Loucy (cell line): ENCODE results near the gene FAR2.

Source experiments
- H2AFZ ChIP-seq: fragments of 200-600 bp; sonication (generic); 2 replicates; pipeline ENCODE4 v1.6.0; 2016; ENCODE audit warnings: antibody characterized with exemption, mild to moderate bottlenecking, low read length, moderate library complexity
- H3F3A ChIP-seq: fragments of 200-600 bp; 2 replicates; pipeline ENCODE4 v1.6.0; 2016; ENCODE audit warnings: antibody characterized with exemption, low read depth, mild to moderate bottlenecking
- H3K27me3 ChIP-seq: fragments of 200-600 bp; sonication (generic); 2 replicates; pipeline ENCODE4 v1.6.1; 2014; ENCODE audit warnings: low read length, mild to moderate bottlenecking; ENCODE audit not compliant: insufficient read depth, poor library complexity, severe bottlenecking
- H3K36me3 ChIP-seq: fragments of 200-600 bp; sonication (generic); 2 replicates; pipeline ENCODE4 v1.6.1; 2016; ENCODE audit warnings: low read length; ENCODE audit not compliant: insufficient read depth
- H3K4me1 ChIP-seq: fragments of 200-600 bp; sonication (generic); 2 replicates; pipeline ENCODE4 v1.5.1; 2014; ENCODE audit warnings: low read length, mild to moderate bottlenecking; ENCODE audit not compliant: insufficient read depth, poor library complexity, severe bottlenecking
- H3K4me2 ChIP-seq: fragments of 200-600 bp; sonication (generic); 2 replicates; pipeline ENCODE4 v1.6.0; 2014; ENCODE audit warnings: antibody characterized with exemption, low read length, low read depth, mild to moderate bottlenecking; ENCODE audit not compliant: poor library complexity, severe bottlenecking
- H3K4me3 ChIP-seq: fragments of 200-600 bp; sonication (generic); 2 replicates; pipeline ENCODE4 v1.5.1; 2014; ENCODE audit warnings: low read length, mild to moderate bottlenecking, mixed read lengths; ENCODE audit not compliant: poor library complexity, severe bottlenecking
- H3K79me2 ChIP-seq: fragments of 200-600 bp; sonication (generic); 2 replicates; pipeline ENCODE4 v1.6.1; 2014; ENCODE audit warnings: low read length; ENCODE audit not compliant: insufficient read depth
- H3K9ac ChIP-seq: fragments of 200-600 bp; sonication (generic); 2 replicates; pipeline ENCODE4 v1.6.0; 2014; ENCODE audit warnings: mild to moderate bottlenecking, low read depth, low read length, moderate library complexity; ENCODE audit not compliant: poor library complexity, severe bottlenecking
- H3K9me2 ChIP-seq: fragments of 200-600 bp; sonication (generic); replicated peaks from 2 replicates; pipeline ENCODE4 v1.6.1; 2016; ENCODE audit warnings: low read depth, low read length, mixed read lengths
- H3K9me3 ChIP-seq: fragments of 200-600 bp; sonication (generic); 2 replicates; pipeline ENCODE4 v1.6.1; 2014; ENCODE audit warnings: mild to moderate bottlenecking, antibody characterized with exemption, low read length, low read depth; ENCODE audit not compliant: insufficient read depth
- H4K20me1 ChIP-seq: fragments of 200-600 bp; sonication (generic); 2 replicates; pipeline ENCODE4 v1.6.0; 2014; ENCODE audit warnings: antibody characterized with exemption, low read length, mild to moderate bottlenecking; ENCODE audit not compliant: insufficient read depth, poor library complexity, severe bottlenecking
- EZH2phosphoT487 ChIP-seq: fragments of 200-600 bp; IDR thresholded peaks from 2 replicates; pipeline ENCODE4 v1.6.1; 2018; ENCODE audit warnings: antibody characterized with exemption, mild to moderate bottlenecking, moderate library complexity, borderline replicate concordance
- TF ChIP-seq, protein P1 (sequence below): fragments of 200-600 bp; sonication (generic); conservative IDR thresholded peaks from 2 replicates; pipeline ENCODE4 v1.5.1; 2014; ENCODE audit warnings: mild to moderate bottlenecking, antibody characterized with exemption, low read length

The FAR2 gene

DNA sequence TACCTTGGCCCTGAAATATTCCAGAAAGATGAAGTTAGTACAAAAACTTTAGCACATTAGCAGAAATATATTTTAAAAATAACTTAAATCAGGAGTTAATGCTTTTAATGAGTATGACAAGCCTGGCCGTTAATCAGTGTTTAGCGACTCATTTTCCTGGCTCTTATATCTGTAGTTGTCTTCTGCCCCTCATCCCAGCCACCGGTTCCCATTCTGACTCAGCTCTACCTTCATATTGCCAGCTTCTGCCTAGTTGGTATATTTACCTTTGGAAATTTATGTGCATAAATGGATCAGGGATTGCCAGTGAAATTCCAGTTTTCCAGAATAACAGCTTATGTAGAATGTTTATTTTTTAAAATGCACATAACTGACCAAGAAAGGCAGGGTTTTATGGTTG, 152.0 kb downstream of the FAR2 start:
- Histone ChIP-seq H3K4me3 (no peak overlapping the region), H3F3A (no peaks in the 10 kb centered on the region), H3K4me1 (no peaks in the 10 kb centered on the region), H3K36me3 (no peaks in the 10 kb centered on the region), H3K4me2 (no peak overlapping the region), H3K27me3 (no peaks in the 10 kb centered on the region), H3K9ac (no peak overlapping the region), H3K9me3 (no peaks in the 10 kb centered on the region), H4K20me1 (no peaks in the 10 kb centered on the region), H3K9me2 (no peaks in the 10 kb centered on the region), H2AFZ (no peak overlapping the region), H3K79me2 (no peaks in the 10 kb centered on the region)
- TF ChIP-seq, protein P1, sequence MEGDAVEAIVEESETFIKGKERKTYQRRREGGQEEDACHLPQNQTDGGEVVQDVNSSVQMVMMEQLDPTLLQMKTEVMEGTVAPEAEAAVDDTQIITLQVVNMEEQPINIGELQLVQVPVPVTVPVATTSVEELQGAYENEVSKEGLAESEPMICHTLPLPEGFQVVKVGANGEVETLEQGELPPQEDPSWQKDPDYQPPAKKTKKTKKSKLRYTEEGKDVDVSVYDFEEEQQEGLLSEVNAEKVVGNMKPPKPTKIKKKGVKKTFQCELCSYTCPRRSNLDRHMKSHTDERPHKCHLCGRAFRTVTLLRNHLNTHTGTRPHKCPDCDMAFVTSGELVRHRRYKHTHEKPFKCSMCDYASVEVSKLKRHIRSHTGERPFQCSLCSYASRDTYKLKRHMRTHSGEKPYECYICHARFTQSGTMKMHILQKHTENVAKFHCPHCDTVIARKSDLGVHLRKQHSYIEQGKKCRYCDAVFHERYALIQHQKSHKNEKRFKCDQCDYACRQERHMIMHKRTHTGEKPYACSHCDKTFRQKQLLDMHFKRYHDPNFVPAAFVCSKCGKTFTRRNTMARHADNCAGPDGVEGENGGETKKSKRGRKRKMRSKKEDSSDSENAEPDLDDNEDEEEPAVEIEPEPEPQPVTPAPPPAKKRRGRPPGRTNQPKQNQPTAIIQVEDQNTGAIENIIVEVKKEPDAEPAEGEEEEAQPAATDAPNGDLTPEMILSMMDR, result no peak
- TF ChIP-seq EZH2phosphoT487, result no peak

DNA sequence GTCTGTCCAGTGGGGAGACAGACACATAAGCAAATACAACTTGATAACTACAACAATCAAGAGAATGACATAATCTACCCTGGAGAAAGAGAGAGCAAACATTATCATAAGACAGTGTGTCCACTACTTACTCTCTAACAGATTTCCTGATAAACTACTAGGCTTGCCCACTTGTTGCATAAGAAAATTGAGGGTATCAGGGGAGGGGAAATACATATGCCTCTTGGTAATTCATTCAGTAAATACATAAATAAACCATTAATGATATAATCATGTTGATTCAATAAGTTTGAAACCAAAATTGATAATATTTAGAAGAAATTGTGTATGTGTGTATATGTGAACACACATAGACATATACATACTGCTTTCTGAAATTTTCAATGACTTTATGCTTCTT, 155.3 kb downstream of the FAR2 start:
- no peaks in the 10 kb centered on the region for H3K27me3 ChIP-seq
- no peaks in the 10 kb centered on the region for H3K79me2 ChIP-seq
- no peak overlapping the region for H3K4me3 ChIP-seq
- peaks cover 9% of the 10 kb centered on the region; the same call in 1 of the 2 replicates for H3K36me3 ChIP-seq
- TF ChIP-seq, protein P1, result no peak
- TF ChIP-seq EZH2phosphoT487, result no peak
- H3K9ac ChIP-seq, result no peak overlapping the region
- H3K9me3 ChIP-seq, result no peaks in the 10 kb centered on the region
- H4K20me1 ChIP-seq, result no peaks in the 10 kb centered on the region
- no peaks in the 10 kb centered on the region for H3F3A ChIP-seq
- H3K4me1 ChIP-seq, result no peaks in the 10 kb centered on the region
- no peak overlapping the region for H2AFZ ChIP-seq
- no peaks in the 10 kb centered on the region for H3K9me2 ChIP-seq
- no peak overlapping the region for H3K4me2 ChIP-seq

DNA sequence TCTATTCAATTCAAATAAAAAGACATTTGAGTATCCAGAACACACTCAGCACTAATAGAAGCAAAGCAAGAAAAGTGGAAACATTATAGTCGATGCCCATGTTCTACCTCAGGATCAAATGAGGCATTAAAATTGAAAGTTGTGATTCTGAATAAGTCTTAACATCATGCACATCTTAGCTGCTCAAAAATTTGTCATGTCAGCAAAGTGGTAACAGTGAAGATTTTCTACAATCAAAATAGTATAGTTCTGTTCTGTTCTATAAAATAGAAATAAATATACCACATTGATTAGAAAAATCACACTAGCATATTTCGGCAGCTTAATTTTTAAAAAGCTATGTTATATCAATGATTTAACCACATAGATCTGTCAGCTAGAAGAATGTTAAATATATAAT, 157.2 kb downstream of the FAR2 start:
- H3K9ac ChIP-seq, result no peak overlapping the region
- no peaks in the 10 kb centered on the region for H3K9me2 ChIP-seq
- H3K4me2 ChIP-seq, result no peak overlapping the region
- H4K20me1 ChIP-seq, result no peaks in the 10 kb centered on the region
- no peak overlapping the region for H3K4me3 ChIP-seq
- H2AFZ ChIP-seq, result no peak overlapping the region
- H3K27me3 ChIP-seq, result no peaks in the 10 kb centered on the region
- no peak for TF ChIP-seq EZH2phosphoT487
- TF ChIP-seq, protein P1, result no peak
- H3K4me1 ChIP-seq, result no peaks in the 10 kb centered on the region
- H3K36me3 ChIP-seq, result peaks cover 15% of the 10 kb centered on the region; the same call in 1 of the 2 replicates
- no peaks in the 10 kb centered on the region for H3K79me2 ChIP-seq
- no peaks in the 10 kb centered on the region for H3K9me3 ChIP-seq
- H3F3A ChIP-seq, result no peaks in the 10 kb centered on the region
